T-helper 17 cell (primary cell): Measurements from ENCODE around the gene UBE2D4. TPM values are rescaled to one million over a fixed set of nuclear protein-coding genes. Genes with fewer than 3 reads are reported as not detected.
"Not testable (repeated sequence)": the region's sequence is repeated elsewhere in the genome, so short reads cannot be mapped to it uniquely, and the experiment has no call there.

Experiments
- ATAC-seq: fragments of 150-1000 bp; cut with Tn5 transposase; 2 replicates; pipeline ENCODE4 v1.10.0; 2021; ENCODE audit warnings: mild to moderate bottlenecking, moderate library complexity
- DNase-seq, 3 donors: peaks; one replicate each; pipeline versions ENCODE4 v3.0.0 to v3.0.0-alpha.2; 2020 to 2021
- H3K9me3 ChIP-seq: one replicate; pipeline ENCODE4 v1.7.0; 2013; ENCODE audit warnings: low read length, mild to moderate bottlenecking; ENCODE audit not compliant: control insufficient read depth, poor library complexity, severe bottlenecking
- H3K27ac Mint-ChIP-seq: one replicate; pipeline ENCODE4 v1.8.0; 2022; ENCODE audit warnings: mild to moderate bottlenecking, moderate library complexity, mixed read lengths
- H3K27me3 Mint-ChIP-seq: one replicate; pipeline ENCODE4 v1.8.0; 2022; ENCODE audit warnings: mixed read lengths
- H3K36me3 Mint-ChIP-seq: one replicate; pipeline ENCODE4 v1.8.0; 2022; ENCODE audit warnings: low read depth, mixed read lengths
- H3K4me1 Mint-ChIP-seq: one replicate; pipeline ENCODE4 v1.8.0; 2022; ENCODE audit warnings: mild to moderate bottlenecking, mixed read lengths
- H3K4me3 Mint-ChIP-seq: one replicate; pipeline ENCODE4 v1.8.0; 2022; ENCODE audit warnings: mild to moderate bottlenecking, moderate library complexity, mixed read lengths
- total RNA-seq, 4 donors: library from RNA in 2 of 4; stranded (reverse) in 2 of 4; gene quantifications; one replicate each; pipeline ENCODE4 v1.2.3 and lab custom pipeline; 2022 to 2026

The UBE2D4 gene
- total RNA-seq, 2 donors from 2014 or later: 6.4 to 6.9 TPM

- H3K27me3 Mint-ChIP-seq, H3K9me3 ChIP-seq, H3K36me3 Mint-ChIP-seq, H3K27ac Mint-ChIP-seq, H3K4me1 Mint-ChIP-seq: not testable (repeated sequence)
- ATAC-seq (peak; percentile 87), DNase-seq (peak; percentile 23 to 85 (median 34))
- H3K4me3 Mint-ChIP-seq: peak overlapping the region; percentile 70
Measured at GRCh38 chr7:43985904-43986864, 59.9 kb downstream of the UBE2D4 start.

DNA sequence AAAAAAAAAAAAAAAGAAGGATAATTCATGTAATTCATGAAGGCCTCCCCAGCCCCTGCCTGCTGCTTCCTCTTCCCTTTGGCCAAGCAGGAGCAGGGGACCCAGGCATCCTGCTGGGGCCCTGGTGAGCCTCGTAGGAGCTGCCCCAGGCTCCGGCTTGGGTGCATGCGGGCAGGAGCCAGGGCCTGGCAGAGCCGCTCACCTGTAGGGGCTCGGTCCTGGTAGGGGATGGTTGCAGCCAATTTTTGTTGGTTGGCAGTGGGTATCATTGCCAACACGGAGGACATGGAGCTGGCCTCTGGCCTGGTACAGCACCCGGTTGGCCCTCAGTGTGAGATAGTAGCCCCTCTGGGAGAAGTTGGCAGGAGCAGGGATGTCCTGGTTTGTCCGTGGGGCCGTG, 61.2 kb downstream of the UBE2D4 start:
- not testable (repeated sequence) for DNase-seq, H3K9me3 ChIP-seq, H3K4me1 Mint-ChIP-seq, H3K36me3 Mint-ChIP-seq, H3K27me3 Mint-ChIP-seq, H3K4me3 Mint-ChIP-seq, ATAC-seq, H3K27ac Mint-ChIP-seq

DNA sequence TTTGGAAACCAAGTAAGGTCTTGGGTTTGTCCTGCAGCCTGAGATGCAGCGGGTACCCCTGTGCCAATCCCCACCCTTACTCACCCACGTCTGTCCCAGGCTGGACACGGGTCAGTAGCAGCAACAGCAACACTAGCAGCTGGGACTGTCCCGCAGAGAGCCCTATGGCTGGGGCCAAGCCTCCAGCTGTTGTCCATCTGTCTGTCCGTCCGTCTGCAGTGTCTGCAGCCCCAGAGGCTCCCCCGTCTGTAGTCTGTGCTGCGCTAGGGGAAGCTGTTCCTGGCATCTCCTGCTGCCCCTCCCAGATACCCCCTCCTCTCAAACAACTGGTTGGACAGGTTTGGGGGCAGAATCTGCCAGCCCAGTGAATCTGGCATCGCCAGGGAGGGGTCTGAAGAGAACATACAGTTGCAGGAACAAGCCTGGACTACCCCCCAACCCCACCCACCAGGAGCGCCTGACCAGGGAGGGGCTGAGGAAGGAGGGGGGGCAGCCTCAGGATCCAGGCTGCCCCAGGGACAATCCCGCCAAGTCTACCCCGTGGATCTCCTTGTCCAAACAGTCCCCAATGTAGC, 63.9 kb downstream of the UBE2D4 start:
- not testable (repeated sequence) for H3K27me3 Mint-ChIP-seq, H3K9me3 ChIP-seq, H3K27ac Mint-ChIP-seq, H3K4me1 Mint-ChIP-seq, H3K36me3 Mint-ChIP-seq, DNase-seq, H3K4me3 Mint-ChIP-seq, ATAC-seq

- not testable (repeated sequence) for DNase-seq, H3K4me3 Mint-ChIP-seq, H3K36me3 Mint-ChIP-seq, H3K27me3 Mint-ChIP-seq, H3K27ac Mint-ChIP-seq, ATAC-seq, H3K9me3 ChIP-seq, H3K4me1 Mint-ChIP-seq
Measured at GRCh38 chr7:43990829-43991228, 64.6 kb downstream of the UBE2D4 start.

DNA sequence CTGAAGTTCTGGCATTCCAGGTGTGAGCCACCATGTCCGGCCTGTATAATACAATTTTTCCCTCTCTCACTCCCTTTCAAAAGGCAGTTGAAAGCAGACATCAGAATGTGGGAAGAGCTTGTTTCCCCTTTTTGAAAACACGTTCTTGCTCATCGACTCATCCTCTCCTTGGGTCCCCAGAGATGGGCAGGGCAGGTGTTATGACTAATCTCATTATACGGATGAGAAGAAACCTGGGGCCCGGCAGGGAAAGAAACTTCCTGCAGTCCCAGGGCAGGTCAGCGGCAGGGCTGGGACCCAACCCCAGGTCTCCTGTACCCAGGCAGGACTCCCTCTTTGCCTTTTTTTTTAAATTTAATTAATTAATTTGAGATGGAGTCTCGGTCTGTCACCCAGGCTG, 66.7 kb downstream of the UBE2D4 start:
- not testable (repeated sequence) for DNase-seq, H3K27ac Mint-ChIP-seq, H3K27me3 Mint-ChIP-seq, H3K9me3 ChIP-seq, H3K4me3 Mint-ChIP-seq, H3K4me1 Mint-ChIP-seq, H3K36me3 Mint-ChIP-seq
- peak; percentile 35 for ATAC-seq

- DNase-seq, H3K36me3 Mint-ChIP-seq, ATAC-seq, H3K27me3 Mint-ChIP-seq, H3K27ac Mint-ChIP-seq, H3K4me1 Mint-ChIP-seq, H3K9me3 ChIP-seq: not testable (repeated sequence)
- peak overlapping the region; percentile 7 for H3K4me3 Mint-ChIP-seq
Measured at GRCh38 chr7:43994681-43995080, 68.4 kb downstream of the UBE2D4 start.

- not testable (repeated sequence) for H3K27me3 Mint-ChIP-seq, H3K4me1 Mint-ChIP-seq, H3K36me3 Mint-ChIP-seq, DNase-seq, H3K4me3 Mint-ChIP-seq, H3K27ac Mint-ChIP-seq, ATAC-seq, H3K9me3 ChIP-seq
Measured at GRCh38 chr7:43997532-43997931, 71.3 kb downstream of the UBE2D4 start, which contains the start of gene SPDYE1. SPDYE1 (plus strand) TSS chr7:43997897; CDS start chr7:43999950, 2,053 bp downstream.

Other genes starting within 250 kb of the UBE2D4 start
- 10 to 100 TPM; 51.1 to 55.0 TPM for gene COA1, start 196.9 kb upstream of the UBE2D4 start, total RNA-seq
- gene BLVRA, start 167.8 kb upstream of the UBE2D4 start, total RNA-seq: 10 to 100 TPM; 26.2 to 29.7 TPM
- gene MRPS24, start 56.9 kb upstream of the UBE2D4 start, total RNA-seq: 10 to 100 TPM; 42.3 to 50.4 TPM
- 10 to 100 TPM; 22.0 to 23.3 TPM for gene URGCP, start 19.8 kb upstream of the UBE2D4 start, total RNA-seq
- gene SPDYE1, start 71.5 kb downstream of the UBE2D4 start, total RNA-seq: under 1 TPM in 1 of 2 donors, not detected in 1; 0.18 TPM
- 100 to 1,000 TPM in 1 of 2 donors, 10 to 100 TPM in 1; 91.1 to 104 TPM for gene DBNL, start 118.3 kb downstream of the UBE2D4 start, total RNA-seq
- gene PGAM2, start 139.1 kb downstream of the UBE2D4 start, total RNA-seq: under 1 TPM in 1 of 2 donors, not detected in 1; 0.92 TPM
- gene POLM, start 156.1 kb downstream of the UBE2D4 start, total RNA-seq: 10 to 100 TPM; 27.2 to 29.7 TPM
- 1 to 10 TPM; 1.1 to 4.2 TPM for gene AEBP1, start 177.9 kb downstream of the UBE2D4 start, total RNA-seq
- gene POLD2, start 197.1 kb downstream of the UBE2D4 start, total RNA-seq: 10 to 100 TPM; 46.3 to 53.3 TPM
- gene MYL7, start 214.9 kb downstream of the UBE2D4 start, total RNA-seq: not detected